ENCODE data around the gene HEYL. TPM values are rescaled to one million over a fixed set of nuclear protein-coding genes. Genes with fewer than 3 reads are reported as not detected.

HEYL gene
- polyA plus RNA-seq, 1 of the 3 experiments (the other 2 are of a cell fraction): not detected

DNA sequence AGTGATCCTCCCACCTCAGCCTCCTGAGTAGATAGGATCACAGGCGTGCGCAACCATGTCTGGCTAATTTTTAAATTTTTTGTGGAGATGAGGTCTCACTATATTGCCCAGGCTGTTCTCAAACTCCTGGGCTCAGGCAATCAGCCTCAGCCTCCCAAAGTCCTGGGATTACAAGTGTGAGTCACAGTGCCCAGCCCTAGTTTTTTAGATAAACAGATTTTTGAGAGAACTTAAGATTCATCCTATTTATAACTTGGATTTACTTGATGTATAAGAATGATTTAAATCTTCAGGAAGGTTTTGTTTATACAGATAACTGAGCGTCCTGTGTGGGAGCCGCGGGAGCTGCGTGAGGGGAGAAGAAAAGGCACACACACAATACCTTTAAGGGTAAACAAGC, 26.2 kb downstream of the HEYL start:
- Histone ChIP-seq H3K36me3 (replicated peaks in 1 of 2; ENCODE audit: control insufficient read depth in 1 of 2, insufficient read depth in 2 of 2, low read length in 1 of 2) (no peaks in the 10 kb centered on the region), H3K27ac (ENCODE audit: low read depth in 2 of 2, low read length in 1 of 2) (no peak overlapping the region), H3K4me2 (no peak overlapping the region), H2AFZ (ENCODE audit: low read depth) (no peak overlapping the region), H3K9me3 (no peaks in the 10 kb centered on the region), H3K9ac (no peak overlapping the region), H3K4me1 (ENCODE audit: control insufficient read depth in 1 of 2, insufficient read depth in 2 of 2, low read depth in 1 of 2, low read length in 1 of 2) (no peaks in the 10 kb centered on the region; a peak in 1 of 4 replicates), H3K9me2 (no peaks in the 10 kb centered on the region), H3K4me3 (ENCODE audit: low read depth in 2 of 2, low read length in 1 of 2) (no peak overlapping the region), H3K79me2 (ENCODE audit: insufficient read depth) (no peaks in the 10 kb centered on the region), H4K20me1 (ENCODE audit: insufficient read depth) (no peaks in the 10 kb centered on the region), H3F3A (replicated peaks; ENCODE audit: insufficient read depth) (no peaks in the 10 kb centered on the region), H3K27me3 (ENCODE audit: insufficient read depth) (no peaks in the 10 kb centered on the region)
- WGBS (ENCODE audit: low lambda C conversion rate): 92% methylated on average over 6 of the region's 6 CpGs
- no peak for DNase-seq
- TF ChIP-seq SMC3 (IDR thresholded peaks at IDR 0.05; ENCODE audit: low read depth, low read length) (no peak), YY1 (IDR thresholded peaks at IDR 0.05; ENCODE audit: low read depth) (no peak), TAF1 (IDR thresholded peaks at IDR 0.05; ENCODE audit: borderline replicate concordance, low read depth, low read length) (no peak), RCOR1 (IDR thresholded peaks at IDR 0.05; ENCODE audit: low read length) (no peak), GABPA (IDR thresholded peaks at IDR 0.05; ENCODE audit: low read depth) (no peak), FOXM1 (IDR thresholded peaks at IDR 0.05; ENCODE audit: low read depth) (no peak), MEF2A (IDR thresholded peaks at IDR 0.05; ENCODE audit: borderline replicate concordance, low read depth) (no peak), NRF1 (IDR thresholded peaks at IDR 0.05; ENCODE audit: low read depth, low read length) (no peak), MXI1 (IDR thresholded peaks at IDR 0.05; ENCODE audit: low read depth, low read length) (no peak), FOSL2 (IDR thresholded peaks at IDR 0.05; ENCODE audit: borderline replicate concordance, low read depth) (no peak)
- TF ChIP-seq, protein P1, sequence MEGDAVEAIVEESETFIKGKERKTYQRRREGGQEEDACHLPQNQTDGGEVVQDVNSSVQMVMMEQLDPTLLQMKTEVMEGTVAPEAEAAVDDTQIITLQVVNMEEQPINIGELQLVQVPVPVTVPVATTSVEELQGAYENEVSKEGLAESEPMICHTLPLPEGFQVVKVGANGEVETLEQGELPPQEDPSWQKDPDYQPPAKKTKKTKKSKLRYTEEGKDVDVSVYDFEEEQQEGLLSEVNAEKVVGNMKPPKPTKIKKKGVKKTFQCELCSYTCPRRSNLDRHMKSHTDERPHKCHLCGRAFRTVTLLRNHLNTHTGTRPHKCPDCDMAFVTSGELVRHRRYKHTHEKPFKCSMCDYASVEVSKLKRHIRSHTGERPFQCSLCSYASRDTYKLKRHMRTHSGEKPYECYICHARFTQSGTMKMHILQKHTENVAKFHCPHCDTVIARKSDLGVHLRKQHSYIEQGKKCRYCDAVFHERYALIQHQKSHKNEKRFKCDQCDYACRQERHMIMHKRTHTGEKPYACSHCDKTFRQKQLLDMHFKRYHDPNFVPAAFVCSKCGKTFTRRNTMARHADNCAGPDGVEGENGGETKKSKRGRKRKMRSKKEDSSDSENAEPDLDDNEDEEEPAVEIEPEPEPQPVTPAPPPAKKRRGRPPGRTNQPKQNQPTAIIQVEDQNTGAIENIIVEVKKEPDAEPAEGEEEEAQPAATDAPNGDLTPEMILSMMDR (IDR thresholded peaks at IDR 0.05): no peak
- TF ChIP-seq, protein P2, sequence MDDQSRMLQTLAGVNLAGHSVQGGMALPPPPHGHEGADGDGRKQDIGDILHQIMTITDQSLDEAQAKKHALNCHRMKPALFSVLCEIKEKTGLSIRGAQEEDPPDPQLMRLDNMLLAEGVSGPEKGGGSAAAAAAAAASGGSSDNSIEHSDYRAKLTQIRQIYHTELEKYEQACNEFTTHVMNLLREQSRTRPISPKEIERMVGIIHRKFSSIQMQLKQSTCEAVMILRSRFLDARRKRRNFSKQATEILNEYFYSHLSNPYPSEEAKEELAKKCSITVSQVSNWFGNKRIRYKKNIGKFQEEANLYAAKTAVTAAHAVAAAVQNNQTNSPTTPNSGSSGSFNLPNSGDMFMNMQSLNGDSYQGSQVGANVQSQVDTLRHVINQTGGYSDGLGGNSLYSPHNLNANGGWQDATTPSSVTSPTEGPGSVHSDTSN (IDR thresholded peaks at IDR 0.05): no peak
- TF ChIP-seq, protein P3, sequence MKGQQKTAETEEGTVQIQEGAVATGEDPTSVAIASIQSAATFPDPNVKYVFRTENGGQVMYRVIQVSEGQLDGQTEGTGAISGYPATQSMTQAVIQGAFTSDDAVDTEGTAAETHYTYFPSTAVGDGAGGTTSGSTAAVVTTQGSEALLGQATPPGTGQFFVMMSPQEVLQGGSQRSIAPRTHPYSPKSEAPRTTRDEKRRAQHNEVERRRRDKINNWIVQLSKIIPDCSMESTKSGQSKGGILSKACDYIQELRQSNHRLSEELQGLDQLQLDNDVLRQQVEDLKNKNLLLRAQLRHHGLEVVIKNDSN (IDR thresholded peaks at IDR 0.05; ENCODE audit: borderline replicate concordance, low read depth): no peak
- TF ChIP-seq, protein P4, sequence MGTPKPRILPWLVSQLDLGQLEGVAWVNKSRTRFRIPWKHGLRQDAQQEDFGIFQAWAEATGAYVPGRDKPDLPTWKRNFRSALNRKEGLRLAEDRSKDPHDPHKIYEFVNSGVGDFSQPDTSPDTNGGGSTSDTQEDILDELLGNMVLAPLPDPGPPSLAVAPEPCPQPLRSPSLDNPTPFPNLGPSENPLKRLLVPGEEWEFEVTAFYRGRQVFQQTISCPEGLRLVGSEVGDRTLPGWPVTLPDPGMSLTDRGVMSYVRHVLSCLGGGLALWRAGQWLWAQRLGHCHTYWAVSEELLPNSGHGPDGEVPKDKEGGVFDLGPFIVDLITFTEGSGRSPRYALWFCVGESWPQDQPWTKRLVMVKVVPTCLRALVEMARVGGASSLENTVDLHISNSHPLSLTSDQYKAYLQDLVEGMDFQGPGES (IDR thresholded peaks at IDR 0.05; ENCODE audit: low read depth, low read length): no peak
- TF ChIP-seq, protein P5, sequence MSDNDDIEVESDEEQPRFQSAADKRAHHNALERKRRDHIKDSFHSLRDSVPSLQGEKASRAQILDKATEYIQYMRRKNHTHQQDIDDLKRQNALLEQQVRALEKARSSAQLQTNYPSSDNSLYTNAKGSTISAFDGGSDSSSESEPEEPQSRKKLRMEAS (IDR thresholded peaks at IDR 0.05; ENCODE audit: low read depth): no peak
- TF ChIP-seq, protein P6, sequence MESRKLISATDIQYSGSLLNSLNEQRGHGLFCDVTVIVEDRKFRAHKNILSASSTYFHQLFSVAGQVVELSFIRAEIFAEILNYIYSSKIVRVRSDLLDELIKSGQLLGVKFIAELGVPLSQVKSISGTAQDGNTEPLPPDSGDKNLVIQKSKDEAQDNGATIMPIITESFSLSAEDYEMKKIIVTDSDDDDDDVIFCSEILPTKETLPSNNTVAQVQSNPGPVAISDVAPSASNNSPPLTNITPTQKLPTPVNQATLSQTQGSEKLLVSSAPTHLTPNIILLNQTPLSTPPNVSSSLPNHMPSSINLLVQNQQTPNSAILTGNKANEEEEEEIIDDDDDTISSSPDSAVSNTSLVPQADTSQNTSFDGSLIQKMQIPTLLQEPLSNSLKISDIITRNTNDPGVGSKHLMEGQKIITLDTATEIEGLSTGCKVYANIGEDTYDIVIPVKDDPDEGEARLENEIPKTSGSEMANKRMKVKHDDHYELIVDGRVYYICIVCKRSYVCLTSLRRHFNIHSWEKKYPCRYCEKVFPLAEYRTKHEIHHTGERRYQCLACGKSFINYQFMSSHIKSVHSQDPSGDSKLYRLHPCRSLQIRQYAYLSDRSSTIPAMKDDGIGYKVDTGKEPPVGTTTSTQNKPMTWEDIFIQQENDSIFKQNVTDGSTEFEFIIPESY (IDR thresholded peaks at IDR 0.05; ENCODE audit: borderline replicate concordance, low read depth): no peak
- CTCF ChIA-PET: interaction anchor here (0.9 kb wide), 1 partner anchor 40 kb away, joined by 3 read pairs; no protein-coding TSS in a partner anchor
- POLR2A ChIA-PET: no interaction called here

Data from SK-N-SH (cell line).